Measurements from ENCODE around the gene SEPTIN5.

Gene SEPTIN5

GRCh38 chr22:19709063-19709769 lies 5.1 kb upstream of the SEPTIN5 start:
- no peak overlapping the region for H3K4me3 ChIP-seq (ENCODE audit: low read depth, low read length)
- TF ChIP-seq, protein P1, sequence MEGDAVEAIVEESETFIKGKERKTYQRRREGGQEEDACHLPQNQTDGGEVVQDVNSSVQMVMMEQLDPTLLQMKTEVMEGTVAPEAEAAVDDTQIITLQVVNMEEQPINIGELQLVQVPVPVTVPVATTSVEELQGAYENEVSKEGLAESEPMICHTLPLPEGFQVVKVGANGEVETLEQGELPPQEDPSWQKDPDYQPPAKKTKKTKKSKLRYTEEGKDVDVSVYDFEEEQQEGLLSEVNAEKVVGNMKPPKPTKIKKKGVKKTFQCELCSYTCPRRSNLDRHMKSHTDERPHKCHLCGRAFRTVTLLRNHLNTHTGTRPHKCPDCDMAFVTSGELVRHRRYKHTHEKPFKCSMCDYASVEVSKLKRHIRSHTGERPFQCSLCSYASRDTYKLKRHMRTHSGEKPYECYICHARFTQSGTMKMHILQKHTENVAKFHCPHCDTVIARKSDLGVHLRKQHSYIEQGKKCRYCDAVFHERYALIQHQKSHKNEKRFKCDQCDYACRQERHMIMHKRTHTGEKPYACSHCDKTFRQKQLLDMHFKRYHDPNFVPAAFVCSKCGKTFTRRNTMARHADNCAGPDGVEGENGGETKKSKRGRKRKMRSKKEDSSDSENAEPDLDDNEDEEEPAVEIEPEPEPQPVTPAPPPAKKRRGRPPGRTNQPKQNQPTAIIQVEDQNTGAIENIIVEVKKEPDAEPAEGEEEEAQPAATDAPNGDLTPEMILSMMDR (IDR thresholded peaks at IDR 0.05; ENCODE audit: borderline replicate concordance, insufficient read depth, low read depth, low read length): no peak

DNA sequence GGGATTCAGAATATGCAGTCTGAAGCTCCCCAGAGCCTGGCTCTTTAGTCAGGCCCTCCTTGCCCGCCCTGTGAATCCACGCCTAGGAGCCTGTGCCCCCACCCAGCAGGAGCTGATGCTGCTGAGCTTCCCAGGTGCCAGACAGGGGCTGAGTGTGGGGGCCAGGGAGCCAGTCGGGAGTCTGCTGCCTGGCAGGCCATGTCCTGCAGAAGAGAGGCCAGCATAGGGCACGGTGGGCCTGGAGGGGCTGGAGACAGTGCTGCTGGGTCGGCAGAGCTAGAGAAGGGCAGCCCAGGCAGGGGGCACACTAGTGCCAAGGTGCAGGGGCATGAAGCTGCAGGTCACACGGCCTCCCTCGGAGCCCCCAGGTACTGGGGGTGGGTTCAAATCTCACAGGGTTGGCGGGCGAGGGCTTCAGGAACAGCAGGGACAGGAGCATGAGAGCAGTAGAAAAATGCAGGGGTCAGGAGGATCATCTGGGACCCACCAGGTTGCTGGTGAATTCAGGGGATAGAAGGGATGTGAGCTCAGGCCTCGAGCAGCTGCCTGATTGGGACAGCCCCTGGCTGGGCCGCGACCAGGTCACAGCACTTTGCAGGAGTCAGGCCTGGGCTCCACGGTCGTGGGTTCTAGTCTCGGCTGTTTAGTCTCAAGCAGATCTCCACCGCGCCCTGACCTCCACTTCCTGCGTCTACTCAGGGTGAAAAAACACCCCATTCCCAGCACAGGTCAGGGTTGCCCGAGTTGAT lies 4.1 kb upstream of the SEPTIN5 start:
- TF ChIP-seq, protein P1 (IDR thresholded peaks at IDR 0.05; ENCODE audit: borderline replicate concordance, insufficient read depth, low read depth, low read length): no peak
- no peak overlapping the region for H3K4me3 ChIP-seq (ENCODE audit: low read depth, low read length)

GRCh38 chr22:19710769-19711106 lies 3.6 kb upstream of the SEPTIN5 start:
- TF ChIP-seq, protein P1 (IDR thresholded peaks at IDR 0.05; ENCODE audit: borderline replicate concordance, insufficient read depth, low read depth, low read length): no peak
- no peak overlapping the region for H3K4me3 ChIP-seq (ENCODE audit: low read depth, low read length)

- TF ChIP-seq, protein P1 (IDR thresholded peaks at IDR 0.05; ENCODE audit: borderline replicate concordance, insufficient read depth, low read depth, low read length): no peak
- H3K4me3 ChIP-seq (ENCODE audit: low read depth, low read length): no peak overlapping the region
Observed at GRCh38 chr22:19713245-19713644, 1.1 kb upstream of the SEPTIN5 start.

DNA sequence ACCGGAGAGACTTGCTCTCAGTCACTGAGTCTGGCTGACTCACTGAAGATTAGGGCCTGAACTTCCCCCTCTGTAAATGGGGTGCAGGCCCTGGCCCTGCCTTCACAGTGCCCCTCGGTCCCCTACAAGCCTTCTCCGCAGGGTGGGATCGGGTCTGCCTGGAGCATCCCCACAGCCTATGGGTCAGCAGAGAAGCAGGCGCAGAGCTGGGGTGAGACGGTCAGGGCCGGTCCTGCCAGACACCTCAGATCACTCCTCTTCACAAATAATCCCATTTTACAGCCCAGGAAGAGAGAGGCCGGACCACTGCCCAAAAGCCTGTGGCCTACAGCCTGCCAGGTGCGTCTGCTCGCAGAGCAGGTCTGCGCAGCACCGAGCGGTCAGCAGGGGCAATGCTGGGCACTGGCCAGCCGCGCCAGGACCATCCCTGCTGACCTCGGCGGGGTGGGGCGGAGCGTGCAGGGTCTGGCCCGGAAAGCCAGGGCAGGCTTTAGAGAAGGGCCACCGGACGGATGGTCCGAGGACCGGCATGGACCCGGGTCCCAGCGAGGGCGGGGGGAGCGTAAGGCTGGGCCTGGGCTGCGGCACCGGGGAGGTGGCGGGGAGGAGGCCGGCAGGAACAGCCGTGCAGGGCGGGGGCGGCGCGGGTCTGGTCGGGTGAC lies 522 bp upstream of the SEPTIN5 start:
- no peak overlapping the region for H3K4me3 ChIP-seq (ENCODE audit: low read depth, low read length)
- TF ChIP-seq, protein P1 (IDR thresholded peaks at IDR 0.05; ENCODE audit: borderline replicate concordance, insufficient read depth, low read depth, low read length): no peak

DNA sequence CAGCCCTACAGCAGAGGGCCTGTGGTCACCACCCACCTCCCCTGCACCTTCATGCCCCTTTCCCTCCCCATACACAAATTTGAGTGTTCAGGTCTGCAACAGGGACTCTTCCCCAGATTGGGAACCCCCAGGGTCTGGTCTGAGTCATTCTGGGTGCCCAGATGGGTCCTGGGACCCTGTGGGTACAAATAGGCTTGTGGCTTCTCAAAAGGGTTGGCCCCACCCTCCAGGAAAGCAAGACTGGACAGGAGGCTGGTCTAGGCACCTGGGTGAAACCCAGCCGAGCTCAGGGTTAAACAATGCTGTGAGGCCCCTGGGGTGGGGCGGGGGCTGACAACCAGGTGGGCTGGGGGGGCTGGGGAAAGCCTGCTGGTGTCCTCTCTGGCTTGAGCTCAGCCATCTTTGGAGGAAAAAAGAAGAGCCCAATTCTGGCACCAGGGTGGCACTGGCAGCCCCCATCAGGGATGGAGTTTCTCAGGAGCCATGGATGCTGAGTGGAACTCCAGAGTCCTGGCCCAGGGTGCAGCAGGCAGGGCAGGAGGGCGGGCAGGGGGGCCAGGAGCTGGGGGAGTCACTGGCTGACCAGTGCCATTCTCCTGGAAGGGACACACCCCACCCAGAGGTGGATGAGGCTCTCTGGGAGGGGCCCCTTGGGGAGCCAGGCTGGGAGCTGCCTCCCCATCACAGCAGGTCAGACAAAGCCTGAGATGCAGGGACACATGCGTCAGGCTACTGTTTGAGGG lies 1.1 kb downstream of the SEPTIN5 start:
- TF ChIP-seq, protein P1 (IDR thresholded peaks at IDR 0.05; ENCODE audit: borderline replicate concordance, insufficient read depth, low read depth, low read length): no peak
- no peak overlapping the region for H3K4me3 ChIP-seq (ENCODE audit: low read depth, low read length)
